Rectal smooth muscle tissue (tissue), 1 donor: ENCODE measurements around the gene CIZ1.
"Not testable (repeated sequence)": the region's sequence is repeated elsewhere in the genome, so short reads cannot be mapped to it uniquely, and the experiment has no call there.

Experiments used
- H3K27ac ChIP-seq: one replicate; pipeline ENCODE4 v1.7.0; 2013; ENCODE audit warnings: low read depth, low read length, inconsistent platforms
- H3K27me3 ChIP-seq: one replicate; pipeline ENCODE4 v1.7.0; 2013; ENCODE audit warnings: low read length; ENCODE audit not compliant: control insufficient read depth, insufficient read depth
- H3K36me3 ChIP-seq: one replicate; pipeline ENCODE4 v1.7.0; 2013; ENCODE audit warnings: low read length; ENCODE audit not compliant: control insufficient read depth, insufficient read depth
- H3K4me1 ChIP-seq: one replicate; pipeline ENCODE4 v1.7.0; 2013; ENCODE audit warnings: low read length; ENCODE audit not compliant: control insufficient read depth, insufficient read depth
- H3K4me3 ChIP-seq: one replicate; pipeline ENCODE4 v1.7.0; 2013; ENCODE audit warnings: low read length
- H3K9ac ChIP-seq: one replicate; pipeline ENCODE4 v1.7.0; 2013; ENCODE audit warnings: low read length

CIZ1 gene

DNA sequence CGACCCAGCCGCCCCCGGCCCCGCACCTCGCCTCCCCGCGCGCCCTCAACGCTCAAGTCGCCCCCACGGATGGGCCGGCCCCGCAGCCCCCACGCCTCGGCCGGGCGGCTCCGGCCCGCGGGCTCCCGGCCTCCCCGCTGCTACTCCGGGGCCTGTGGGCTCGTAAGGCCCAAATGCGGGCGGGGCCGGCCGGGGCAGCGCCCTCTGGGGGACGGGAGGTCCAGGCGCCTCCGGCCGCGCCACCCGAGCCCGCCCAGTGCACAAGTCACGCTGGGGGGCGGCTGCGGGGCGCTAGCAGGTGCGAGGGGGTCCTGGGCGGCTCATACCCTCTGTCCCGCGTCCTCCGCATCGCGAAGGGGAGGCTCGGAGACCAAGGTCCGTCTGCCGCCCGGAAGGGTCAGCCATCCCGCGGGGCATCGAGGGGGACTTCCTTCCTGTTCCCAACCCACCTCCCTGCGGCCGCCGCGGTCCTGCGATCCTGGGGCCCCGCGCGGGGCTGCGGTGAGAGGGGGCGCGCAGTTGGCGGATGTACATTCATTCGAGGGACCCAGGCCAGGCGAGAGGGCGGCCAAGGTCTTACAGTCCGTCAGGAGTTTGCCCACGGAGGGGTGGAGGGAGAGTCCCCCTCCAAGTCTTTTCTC lies at the start of gene CIZ1:
TSS of gene CIZ1 (minus strand) at position 167 of the 641 bp plus-strand sequence. CDS start 715 bp downstream, outside the sequence.
- peaks cover 8% of the 10 kb centered on the region for H3K4me1 ChIP-seq
- peak within 1 kb of the TSS; percentile 87 for H3K27ac ChIP-seq
- H3K9ac ChIP-seq = peak within 1 kb of the TSS; percentile 86
- H3K36me3 ChIP-seq = peaks cover 4% of the 10 kb centered on the region
- no peaks in the 10 kb centered on the region for H3K27me3 ChIP-seq
- H3K4me3 ChIP-seq = peak within 1 kb of the TSS; percentile 91

DNA sequence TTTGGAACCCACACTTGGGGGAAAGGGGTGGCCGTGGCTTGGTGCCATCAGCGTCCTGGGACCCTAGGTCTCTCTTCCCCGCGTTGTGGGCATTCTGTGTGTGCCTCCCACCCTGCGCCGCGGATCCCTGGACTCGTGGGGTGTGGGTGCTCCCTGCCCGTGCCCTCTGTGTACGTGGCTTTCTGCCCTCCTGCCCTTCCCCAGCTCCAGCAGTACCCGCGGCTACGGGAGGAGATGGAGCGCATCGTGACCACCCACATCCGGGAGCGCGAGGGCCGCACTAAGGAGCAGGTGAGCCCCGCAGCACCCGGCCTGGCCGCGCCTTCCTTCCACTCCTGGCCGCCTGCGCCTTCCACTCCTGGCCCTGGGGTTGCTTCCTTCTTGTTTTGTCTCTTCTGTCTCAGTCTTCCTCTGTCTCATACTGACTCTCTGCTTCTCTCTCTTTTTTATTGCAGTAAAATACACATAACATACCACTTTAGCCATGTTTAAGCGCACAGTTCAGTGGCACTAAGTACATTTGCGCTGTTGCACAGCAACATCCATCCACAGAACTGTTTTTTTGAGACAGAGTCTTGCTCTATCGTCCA lies 42.5 kb upstream of the CIZ1 start:
- H3K4me3 ChIP-seq = no peak overlapping the region

GRCh38 chr9:128232528-128233428 lies 41.4 kb upstream of the CIZ1 start:
- H3K36me3 ChIP-seq = no peaks in the 10 kb centered on the region
- no peaks in the 10 kb centered on the region for H3K4me1 ChIP-seq
- H3K27me3 ChIP-seq = no peaks in the 10 kb centered on the region
- no peak overlapping the region for H3K9ac ChIP-seq
- H3K4me3 ChIP-seq = no peak overlapping the region
- H3K27ac ChIP-seq = no peak overlapping the region

More for the DNA sequence above, 42.5 kb upstream of the CIZ1 start:
- no peak overlapping the region for H3K9ac ChIP-seq
- no peak overlapping the region for H3K27ac ChIP-seq
- no peaks in the 10 kb centered on the region for H3K4me1 ChIP-seq
- no peaks in the 10 kb centered on the region for H3K27me3 ChIP-seq
- no peaks in the 10 kb centered on the region for H3K36me3 ChIP-seq

DNA sequence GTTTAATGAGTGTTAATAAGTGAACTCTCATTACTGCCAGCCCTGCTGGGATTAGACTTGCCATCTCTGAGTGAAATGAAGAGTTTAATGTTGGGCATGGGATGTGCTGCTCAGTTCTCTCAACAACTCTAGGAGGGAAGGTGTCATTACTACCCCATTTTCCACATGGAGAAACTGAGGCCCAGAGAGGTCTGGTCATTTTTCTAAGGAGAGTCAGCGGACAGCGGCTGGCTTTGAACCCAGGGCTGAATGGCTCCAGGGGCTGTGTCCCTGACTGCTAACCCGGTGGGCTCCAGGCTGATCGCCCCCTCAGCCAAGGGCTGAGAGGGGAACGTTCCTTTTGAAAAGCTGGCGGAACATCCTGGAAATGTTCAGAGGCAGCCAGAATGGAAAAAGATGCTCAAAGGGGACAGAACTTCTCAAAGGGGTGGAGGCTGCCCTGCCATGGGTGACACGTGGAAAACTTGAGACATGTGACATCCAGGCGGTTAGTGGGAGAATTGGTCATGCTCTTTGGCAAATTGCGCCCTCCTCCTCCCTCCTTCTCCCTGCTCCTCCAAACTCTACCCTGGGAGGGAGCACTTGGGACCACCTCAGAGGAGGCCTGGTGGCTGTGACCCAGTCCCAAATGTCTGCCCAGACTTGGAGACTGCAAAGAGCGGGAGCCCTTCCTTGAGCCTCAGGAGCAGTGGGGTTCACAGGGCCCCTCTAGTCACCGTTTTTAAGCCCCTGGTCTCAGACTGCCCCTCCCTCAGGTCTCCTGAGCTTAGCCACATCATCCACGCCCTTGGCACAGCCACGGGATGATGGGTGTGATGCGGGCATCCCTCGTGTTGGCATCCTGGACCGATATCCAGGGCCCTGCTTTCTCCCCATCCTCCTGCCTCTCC lies 40.5 kb upstream of the CIZ1 start:
- H3K4me1 ChIP-seq = no peaks in the 10 kb centered on the region
- no peaks in the 10 kb centered on the region for H3K27me3 ChIP-seq
- no peak overlapping the region for H3K9ac ChIP-seq
- H3K27ac ChIP-seq = no peak overlapping the region
- H3K4me3 ChIP-seq = no peak overlapping the region
- no peaks in the 10 kb centered on the region for H3K36me3 ChIP-seq

GRCh38 chr9:128230897-128231296 lies 39.5 kb upstream of the CIZ1 start:
- H3K9ac ChIP-seq, H3K4me1 ChIP-seq, H3K4me3 ChIP-seq, H3K27ac ChIP-seq, H3K27me3 ChIP-seq, H3K36me3 ChIP-seq: not testable (repeated sequence)

- no peaks in the 10 kb centered on the region for H3K27me3 ChIP-seq
- H3K4me3 ChIP-seq = no peak overlapping the region
- H3K27ac ChIP-seq = no peak overlapping the region
- H3K9ac ChIP-seq = no peak overlapping the region
- H3K4me1 ChIP-seq = no peaks in the 10 kb centered on the region
- H3K36me3 ChIP-seq = no peaks in the 10 kb centered on the region
These were observed 35.0 kb upstream of the CIZ1 start for GRCh38 chr9:128226412-128226801.

DNA sequence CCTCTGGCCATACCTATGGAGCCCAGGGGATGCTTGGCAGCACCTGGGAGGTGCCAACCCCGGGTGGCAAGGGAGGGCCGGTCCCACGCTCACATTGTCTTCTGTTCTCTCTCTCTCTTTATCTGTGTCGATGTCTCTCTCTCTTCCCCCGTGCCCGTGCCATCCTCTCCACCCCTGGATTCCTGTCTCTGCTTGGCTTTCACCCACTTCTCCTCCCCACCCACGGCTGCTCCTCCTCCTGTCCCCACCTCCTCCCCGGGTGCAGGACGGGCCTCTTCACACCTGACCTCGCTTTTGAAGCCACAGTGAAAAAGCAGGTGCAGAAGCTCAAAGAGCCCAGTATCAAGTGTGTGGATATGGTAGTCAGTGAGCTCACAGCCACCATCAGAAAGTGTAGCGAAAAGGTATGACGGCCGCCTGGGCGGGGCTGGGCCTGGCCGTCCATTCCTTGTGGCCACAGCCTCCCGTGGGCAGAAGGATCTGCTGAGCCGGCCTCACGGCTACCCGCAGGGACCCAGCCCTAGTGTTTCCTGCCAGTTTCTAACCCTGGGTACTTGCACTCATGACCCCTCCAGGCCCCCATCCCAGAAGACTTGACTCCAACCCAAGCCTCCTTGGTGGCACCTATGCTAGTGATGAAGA lies 34.5 kb upstream of the CIZ1 start:
- Histone ChIP-seq H3K27ac (no peak overlapping the region), H3K4me1 (no peaks in the 10 kb centered on the region), H3K36me3 (no peaks in the 10 kb centered on the region), H3K9ac (no peak overlapping the region), H3K27me3 (no peaks in the 10 kb centered on the region), H3K4me3 (no peak overlapping the region)

DNA sequence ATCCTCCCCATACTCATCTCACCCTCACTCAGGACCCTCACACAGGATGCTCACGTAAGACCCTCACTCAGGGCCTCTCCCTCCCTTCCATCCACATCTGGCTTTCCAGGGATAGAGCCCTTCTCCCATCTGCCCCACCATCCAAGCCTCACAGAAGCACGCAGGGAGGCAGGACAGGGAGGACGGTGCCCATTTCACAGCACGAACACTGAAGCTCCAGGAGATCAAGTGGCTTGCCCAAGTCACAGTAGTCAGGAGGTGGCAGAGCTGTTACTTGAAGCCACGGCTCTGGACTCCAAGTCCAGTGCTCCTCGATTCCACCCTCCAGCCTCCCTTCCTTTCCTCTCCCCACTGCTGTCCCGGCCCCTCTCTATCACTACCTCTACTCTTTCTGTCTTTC lies 33.5 kb upstream of the CIZ1 start:
- Histone ChIP-seq H3K36me3 (no peaks in the 10 kb centered on the region), H3K9ac (no peak overlapping the region), H3K4me1 (no peaks in the 10 kb centered on the region), H3K27ac (no peak overlapping the region), H3K4me3 (no peak overlapping the region), H3K27me3 (no peaks in the 10 kb centered on the region)

DNA sequence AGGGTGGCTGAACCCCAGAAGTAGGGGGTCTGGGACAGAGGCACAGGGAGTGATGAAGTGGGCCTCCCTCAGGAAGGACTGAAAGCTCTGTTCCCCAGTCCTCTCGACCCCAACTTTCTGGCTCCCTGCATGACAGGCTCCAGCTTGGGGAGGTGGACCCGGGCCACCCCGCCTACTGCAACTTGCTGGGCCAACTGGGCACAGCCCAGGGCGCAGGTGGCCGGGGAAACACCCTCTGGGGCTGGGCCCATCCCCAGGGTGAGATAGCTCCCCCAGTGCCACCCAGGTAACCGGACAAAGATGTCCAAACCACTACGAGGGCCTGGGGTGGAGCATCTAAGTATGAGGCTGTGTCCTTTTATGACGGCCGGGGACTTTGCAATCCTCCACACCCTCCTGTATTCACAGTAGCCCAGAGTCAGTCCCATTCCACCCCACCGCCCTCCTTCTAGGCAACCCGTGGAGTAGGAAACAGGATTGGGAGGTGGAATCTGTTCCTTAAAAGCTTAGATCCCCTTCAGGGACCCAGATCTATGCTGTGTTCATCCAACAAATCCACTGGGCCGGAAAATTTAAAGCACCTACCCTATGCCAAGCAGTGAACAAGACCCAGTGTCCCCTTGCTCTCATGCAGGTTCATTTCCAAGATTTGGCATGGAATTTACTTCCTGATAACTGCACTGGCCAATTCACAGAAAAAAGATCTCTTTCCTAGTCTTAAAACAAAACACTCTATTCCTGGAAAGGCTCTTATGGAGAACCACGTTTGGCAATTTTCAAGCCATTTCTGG lies 31.7 kb upstream of the CIZ1 start:
- no peak overlapping the region for H3K4me3 ChIP-seq
- H3K27me3 ChIP-seq = no peaks in the 10 kb centered on the region
- H3K36me3 ChIP-seq = no peaks in the 10 kb centered on the region
- H3K27ac ChIP-seq = no peak overlapping the region
- H3K4me1 ChIP-seq = no peaks in the 10 kb centered on the region
- H3K9ac ChIP-seq = no peak overlapping the region

DNA sequence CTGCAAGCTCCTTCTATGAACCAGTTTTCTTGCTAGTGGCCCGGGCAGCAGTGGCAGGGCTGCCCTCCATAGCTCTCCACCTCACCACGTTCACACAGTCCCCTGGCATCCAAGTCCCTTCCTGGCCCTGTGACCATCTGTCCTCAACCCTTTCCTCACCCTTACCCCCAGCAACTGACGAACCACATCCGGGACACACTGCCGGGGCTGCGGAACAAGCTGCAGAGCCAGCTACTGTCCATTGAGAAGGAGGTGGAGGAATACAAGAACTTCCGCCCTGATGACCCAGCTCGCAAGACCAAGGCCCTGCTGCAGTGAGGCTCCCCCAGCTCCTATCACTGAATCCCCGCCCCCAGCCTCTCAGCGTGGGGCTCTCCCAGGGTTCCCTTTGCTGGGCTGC lies 30.7 kb upstream of the CIZ1 start:
- H3K9ac ChIP-seq = no peak overlapping the region
- H3K36me3 ChIP-seq = no peaks in the 10 kb centered on the region
- no peak overlapping the region for H3K4me3 ChIP-seq
- H3K4me1 ChIP-seq = no peaks in the 10 kb centered on the region
- no peak overlapping the region for H3K27ac ChIP-seq
- no peaks in the 10 kb centered on the region for H3K27me3 ChIP-seq

DNA sequence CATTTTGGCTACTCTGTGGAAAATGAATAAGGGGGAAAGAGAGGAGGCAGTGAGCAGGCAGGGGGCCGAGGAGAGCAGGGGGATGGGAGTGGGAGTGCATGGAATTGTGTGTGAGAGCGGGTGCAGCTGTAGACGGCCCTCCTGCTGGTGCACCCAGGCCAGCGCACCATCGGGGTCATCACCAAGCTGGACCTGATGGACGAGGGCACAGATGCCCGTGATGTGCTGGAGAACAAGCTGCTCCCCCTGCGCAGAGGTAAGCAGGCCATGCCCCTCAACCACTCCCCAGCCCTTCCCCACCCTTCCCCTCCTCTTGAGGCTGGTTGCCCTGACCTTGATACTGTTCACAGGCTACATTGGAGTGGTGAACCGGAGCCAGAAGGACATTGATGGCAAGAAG lies 28.5 kb upstream of the CIZ1 start:
- peaks cover 2% of the 10 kb centered on the region for H3K4me1 ChIP-seq
- no peaks in the 10 kb centered on the region for H3K27me3 ChIP-seq
- no peaks in the 10 kb centered on the region for H3K36me3 ChIP-seq
- H3K27ac ChIP-seq = no peak overlapping the region
- no peak overlapping the region for H3K4me3 ChIP-seq
- no peak overlapping the region for H3K9ac ChIP-seq
